Ishikawa (cell line): ENCODE data around the gene VIM.
A peak's percentile ranks its signal among the peaks of the same experiment; 100 is the strongest.

ENCODE experiments used
- CEBPB ChIP-seq: IDR thresholded peaks from 2 replicates; pipeline ENCODE4 v1.6.1; 2012
- CREB1 ChIP-seq: IDR thresholded peaks from 2 replicates; pipeline ENCODE4 v1.6.1; 2012; ENCODE audit warnings: low read depth
- EGR1 ChIP-seq: IDR thresholded peaks from 2 replicates; pipeline ENCODE4 v1.6.1; 2012
- EP300 ChIP-seq: IDR thresholded peaks from 2 replicates; pipeline ENCODE4 v1.6.1; 2012; ENCODE audit warnings: borderline replicate concordance
- FOXM1 ChIP-seq: IDR thresholded peaks from 2 replicates; pipeline ENCODE4 v1.6.1; 2012; ENCODE audit warnings: low read depth, borderline replicate concordance
- MAX ChIP-seq: IDR thresholded peaks from 2 replicates; pipeline ENCODE4 v1.6.1; 2012
- NFIC ChIP-seq: IDR thresholded peaks from 2 replicates; pipeline ENCODE4 v1.6.1; 2012
- RAD21 ChIP-seq: IDR thresholded peaks from 2 replicates; pipeline ENCODE4 v1.6.1; 2012; ENCODE audit warnings: low read depth
- REST ChIP-seq: IDR thresholded peaks from 2 replicates; pipeline ENCODE4 v1.6.1; 2012; ENCODE audit warnings: low read depth, mild to moderate bottlenecking
- TAF1 ChIP-seq: IDR thresholded peaks from 2 replicates; pipeline ENCODE4 v1.6.1; 2012; ENCODE audit warnings: low read depth, mild to moderate bottlenecking
- TCF12 ChIP-seq: IDR thresholded peaks from 2 replicates; pipeline ENCODE4 v1.6.1; 2012; ENCODE audit warnings: low read depth
- TEAD4 ChIP-seq: IDR thresholded peaks from 2 replicates; pipeline ENCODE4 v1.6.1; 2012
- USF1 ChIP-seq: IDR thresholded peaks from 2 replicates; pipeline ENCODE4 v1.6.1; 2012
- YY1 ChIP-seq: IDR thresholded peaks from 2 replicates; pipeline ENCODE4 v1.6.1; 2012; ENCODE audit warnings: low read depth
- ZBTB7A ChIP-seq: IDR thresholded peaks from 2 replicates; pipeline ENCODE4 v1.6.1; 2012; ENCODE audit warnings: low read depth

VIM gene

DNA sequence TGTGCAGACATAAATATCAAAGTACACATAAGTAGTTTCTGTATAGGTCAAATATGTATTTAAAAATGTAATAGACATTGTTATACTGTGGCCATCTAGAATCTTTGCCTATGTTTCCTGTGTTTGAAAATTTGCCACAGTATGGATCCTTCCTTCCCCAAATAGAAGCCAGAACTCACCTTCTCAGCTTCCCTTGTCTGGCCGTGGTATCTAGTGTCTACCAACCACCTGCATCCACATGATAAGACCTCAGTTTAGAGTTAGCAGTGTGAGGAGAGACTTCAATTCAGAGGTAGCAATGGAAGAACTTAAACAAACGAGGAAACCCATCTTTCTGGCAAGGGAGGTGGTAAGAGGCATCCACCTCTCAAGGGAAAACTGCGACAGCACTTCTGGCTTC lies 31.5 kb upstream of the VIM start:
- TF ChIP-seq TAF1 (no peak), RAD21 (no peak), EP300 (no peak), NFIC (no peak), EGR1 (no peak), CREB1 (no peak), TEAD4 (no peak)

DNA sequence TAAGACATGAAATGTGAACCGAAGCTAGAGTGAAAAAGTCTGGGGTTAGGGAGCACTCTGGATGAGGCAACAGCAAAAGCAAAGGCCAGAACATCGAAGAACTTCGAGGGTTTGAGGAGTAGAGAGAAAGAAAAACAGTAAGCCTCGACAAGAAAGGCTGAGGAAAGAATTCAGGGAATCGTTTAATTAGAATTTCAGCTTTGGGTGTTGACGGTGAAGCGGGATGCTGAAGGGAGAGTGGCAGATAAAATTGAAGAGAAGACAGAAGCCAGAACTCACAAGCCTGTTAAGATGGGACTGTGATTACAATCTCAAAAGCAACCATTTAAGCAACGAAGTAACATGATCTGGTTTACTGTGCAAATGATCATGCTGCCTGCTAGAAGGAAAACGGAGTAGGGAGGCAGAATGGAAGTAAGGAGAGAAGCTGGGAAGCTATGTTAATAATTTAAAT lies 28.7 kb upstream of the VIM start:
- no peak for TF ChIP-seq CEBPB

DNA sequence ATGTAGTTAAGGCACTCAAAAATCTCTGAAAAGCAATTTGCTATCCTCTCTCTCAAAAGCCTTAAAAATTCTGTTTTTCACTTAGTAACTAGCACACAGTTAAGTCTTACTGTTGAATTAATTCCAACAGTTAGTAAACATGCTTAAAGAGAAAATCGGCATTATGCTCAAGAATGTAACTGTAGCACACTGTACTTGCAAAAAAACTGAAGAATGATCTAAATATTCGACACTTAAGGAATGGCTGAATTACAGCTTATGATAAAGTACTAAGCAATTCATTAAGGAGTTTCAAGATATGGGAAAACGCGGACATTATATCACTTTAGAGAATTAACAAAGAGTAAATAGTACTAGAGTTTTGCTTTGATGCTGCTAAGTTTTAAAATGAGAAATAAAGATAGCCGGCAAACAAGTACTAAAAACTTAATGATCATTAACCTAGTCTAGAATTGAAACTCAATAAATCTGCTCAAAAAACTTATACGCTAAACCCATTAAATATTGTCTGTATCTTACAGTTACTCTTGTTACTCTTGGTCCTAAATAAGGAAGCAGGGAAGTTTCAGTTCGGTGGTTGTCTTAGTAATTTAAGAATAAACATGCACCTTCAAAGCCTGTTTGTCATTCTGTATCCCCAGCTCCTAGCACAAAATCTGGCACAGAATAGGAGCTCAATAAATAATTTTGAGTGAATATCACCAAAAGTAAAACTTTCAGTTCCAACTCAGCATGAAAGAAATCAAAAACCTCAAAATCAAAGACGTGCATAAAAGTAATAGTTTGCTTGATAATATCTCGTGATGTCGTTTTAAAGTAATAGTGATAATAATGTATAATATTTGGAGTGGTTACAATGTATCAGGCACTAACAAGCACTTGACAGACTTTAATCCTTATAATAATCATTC lies 27.8 kb upstream of the VIM start:
- TF ChIP-seq RAD21 (no peak), CEBPB (no peak), NFIC (no peak), FOXM1 (no peak), EP300 (no peak), YY1 (no peak), EGR1 (no peak), TCF12 (no peak), USF1 (no peak), TEAD4 (no peak), ZBTB7A (no peak), TAF1 (no peak), CREB1 (no peak), MAX (no peak), REST (no peak)

DNA sequence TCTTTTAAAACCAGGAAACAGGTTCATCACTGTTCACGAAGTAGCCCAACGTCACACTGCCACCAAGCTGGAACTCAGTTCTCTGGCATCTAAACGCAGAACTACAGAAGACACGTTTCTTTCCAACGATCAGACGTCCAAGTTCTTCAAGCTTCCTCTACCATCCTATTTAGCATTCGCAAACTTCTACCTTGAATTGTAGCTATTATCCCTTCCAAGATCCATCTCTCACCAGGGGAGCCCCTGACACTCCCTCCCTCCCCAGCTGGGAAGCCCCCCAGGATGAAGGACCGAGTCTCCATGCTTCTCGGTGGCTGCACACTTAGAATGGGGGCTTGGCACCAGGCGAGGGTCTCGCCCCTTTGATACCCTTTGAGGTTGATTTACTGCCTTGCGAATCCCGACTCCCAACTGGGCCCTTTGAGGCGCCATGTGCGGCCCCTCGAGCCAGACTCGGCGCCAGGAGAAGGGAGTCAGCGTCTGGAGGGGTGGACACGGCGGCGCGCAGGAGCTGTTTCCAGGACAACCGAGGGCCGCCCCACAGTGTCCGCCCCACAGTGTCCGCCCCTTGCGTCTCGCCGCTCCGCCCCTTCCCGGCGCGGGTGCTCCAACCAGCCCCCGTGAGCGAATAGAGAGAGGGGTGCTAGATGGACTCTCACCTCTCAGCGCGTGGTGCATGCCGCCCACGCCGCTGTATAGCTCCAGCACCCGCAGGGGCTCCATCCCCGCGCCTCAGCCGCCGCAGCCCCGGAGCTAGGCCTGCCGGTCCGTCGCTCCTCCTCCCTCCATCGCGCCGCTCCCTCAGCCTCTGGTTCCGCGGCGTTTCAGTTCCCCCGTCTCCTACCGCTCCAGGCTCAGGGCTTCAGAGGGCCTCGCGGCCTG lies 26.9 kb upstream of the VIM start, which contains the start of gene TRDMT1:
TRDMT1 (minus strand) TSS at position 761 of the 882 bp plus-strand sequence; CDS start at position 723, 38 bp downstream.
- no peak for TF ChIP-seq REST
- TF ChIP-seq TCF12, result peak; percentile 68; the same call in 1 of the 2 replicates
- peak; percentile 80 for TF ChIP-seq MAX
- TF ChIP-seq FOXM1, result no peak
- peak; percentile 83 for TF ChIP-seq TAF1
- no peak for TF ChIP-seq TEAD4
- TF ChIP-seq EGR1, result peak; percentile 59
- no peak for TF ChIP-seq ZBTB7A
- no peak for TF ChIP-seq CREB1
- 0 out of 2 replicates have a peak, but pooled peaks have one; percentile 42 for TF ChIP-seq EP300
- no peak for TF ChIP-seq CEBPB
- no peak for TF ChIP-seq RAD21
- TF ChIP-seq USF1, result peak; percentile 52
- 0 out of 2 replicates have a peak, but pooled peaks have one; percentile 63 for TF ChIP-seq YY1
- TF ChIP-seq NFIC, result no peak

DNA sequence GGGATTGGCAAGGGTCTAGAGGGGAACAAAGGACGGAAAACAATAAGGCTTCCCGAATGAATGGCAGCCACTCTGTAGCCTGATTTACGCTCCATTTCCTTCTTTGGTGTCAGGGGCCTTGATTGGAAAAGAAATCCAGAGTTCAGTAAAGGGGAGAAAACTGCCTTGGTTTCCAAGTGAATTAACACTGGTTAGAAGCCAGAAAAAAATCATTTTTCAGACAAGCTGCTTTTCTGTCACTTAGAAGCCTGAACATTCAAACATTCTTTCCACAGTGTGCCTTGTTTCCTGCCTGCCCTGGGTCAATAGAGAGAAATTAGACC lies 26.3 kb upstream of the VIM start:
- no peak for TF ChIP-seq EGR1
- TF ChIP-seq RAD21, result no peak
- no peak for TF ChIP-seq NFIC
- TF ChIP-seq ZBTB7A, result no peak
- no peak for TF ChIP-seq FOXM1
- TF ChIP-seq MAX, result no peak
- no peak for TF ChIP-seq CEBPB
- no peak for TF ChIP-seq TAF1
- no peak for TF ChIP-seq CREB1
- TF ChIP-seq USF1, result no peak
